Tracheal epithelial cell (primary cell): ENCODE results near the gene HTR1A. TPM values are rescaled to one million over a fixed set of nuclear protein-coding genes. Genes with fewer than 3 reads are reported as not detected.

ENCODE experiments used
- total RNA-seq: library from RNA; depleted of rRNA; stranded (reverse); fragments of >200 nt; gene quantifications from 2 replicates; pipeline ENCODE4 v1.2.1, GENCODE V29; 2014

Gene HTR1A
- not detected in 2 replicates for total RNA-seq

GRCh38 chr5:63962279-63962678 is at the start of gene HTR1A:
TSS of gene HTR1A (minus strand) at chr5:63962445. CDS start at chr5:63961719, 726 bp downstream.

Other genes starting within 250 kb of the HTR1A start
- gene RNF180, start 203.4 kb upstream of the HTR1A start, total RNA-seq: 4.5 and 5.3 TPM in 2 replicates